GM21381 (cell line): ENCODE data around the gene RPL22L1.
"Not testable (repeated sequence)": the region's sequence is repeated elsewhere in the genome, so short reads cannot be mapped to it uniquely, and the experiment has no call there.

Experiments used
- ATAC-seq: cut with Tn5 transposase; IDR thresholded peaks from one replicate; pipeline ENCODE4 v1.9.1; 2021; ENCODE audit warnings: mild to moderate bottlenecking, moderate library complexity; ENCODE audit not compliant: unreplicated experiment

The RPL22L1 gene

DNA sequence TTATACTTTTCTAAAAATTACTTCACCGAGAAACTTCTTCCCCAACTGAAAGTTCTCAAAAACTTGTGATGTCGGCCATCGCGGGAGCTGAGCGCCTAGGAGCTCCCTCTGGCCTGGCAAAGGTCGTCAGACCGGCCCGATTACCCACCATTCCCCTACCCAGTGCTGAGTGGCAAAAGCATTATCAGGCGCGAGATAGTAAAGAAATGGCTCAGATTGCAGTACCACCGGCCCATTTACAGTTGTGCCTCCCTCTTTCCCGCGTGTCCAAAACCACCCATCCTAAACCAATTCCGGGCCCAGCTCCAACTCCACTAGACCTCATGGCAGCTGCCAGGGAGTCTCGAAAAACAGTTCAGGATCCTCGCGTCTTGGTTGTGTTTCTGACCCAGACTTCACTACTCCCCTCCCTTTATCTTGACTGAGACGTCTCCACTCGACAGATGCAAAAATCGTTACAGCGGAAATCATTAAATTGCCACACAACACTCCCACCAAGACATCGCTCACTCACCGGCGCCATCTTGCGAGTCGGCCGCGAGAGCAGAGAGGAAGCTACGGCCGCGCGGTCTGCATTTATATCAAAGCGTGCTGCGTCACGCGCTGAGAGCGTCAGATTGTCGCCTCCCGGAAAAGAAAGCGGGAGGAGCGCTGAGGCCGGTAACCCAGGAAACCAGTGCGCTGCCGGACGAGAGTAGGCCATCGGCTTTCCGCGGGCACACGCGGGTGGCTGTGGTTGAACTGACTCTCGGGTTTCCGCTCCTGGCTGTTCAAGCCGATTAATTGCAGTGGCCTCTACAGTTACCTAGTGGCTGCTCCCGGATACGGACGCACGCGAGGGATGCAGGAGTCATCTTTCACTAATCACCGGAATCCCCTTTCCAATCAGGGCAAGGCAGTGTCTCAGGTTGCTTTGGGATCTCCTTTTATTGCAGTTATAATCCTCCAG is at the start of gene RPL22L1:
RPL22L1 (minus strand) TSS at position 551 of the 949 bp plus-strand sequence; CDS start at position 523, 28 bp downstream.
- peak; percentile 98 for ATAC-seq

DNA sequence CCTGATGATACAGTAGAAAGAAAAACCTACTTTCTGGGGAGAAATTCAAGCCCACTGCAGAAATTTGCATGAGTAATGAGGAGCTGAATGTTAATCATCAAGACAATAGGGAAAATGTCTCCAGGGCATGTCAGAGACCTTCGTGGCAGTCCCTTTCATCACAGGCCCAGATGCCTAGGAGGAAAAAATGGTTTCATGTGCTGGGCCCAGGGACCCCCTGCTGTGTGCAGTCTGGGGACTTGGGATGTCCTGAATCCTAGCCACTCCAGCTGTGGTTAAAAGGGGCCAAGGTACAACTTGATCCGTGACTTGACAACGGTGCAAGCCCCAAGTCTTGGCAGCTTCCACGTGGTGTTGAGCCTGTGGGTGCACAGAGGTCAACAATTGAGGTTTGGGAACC is 48.7 kb upstream of the RPL22L1 start:
- ATAC-seq: no peak

DNA sequence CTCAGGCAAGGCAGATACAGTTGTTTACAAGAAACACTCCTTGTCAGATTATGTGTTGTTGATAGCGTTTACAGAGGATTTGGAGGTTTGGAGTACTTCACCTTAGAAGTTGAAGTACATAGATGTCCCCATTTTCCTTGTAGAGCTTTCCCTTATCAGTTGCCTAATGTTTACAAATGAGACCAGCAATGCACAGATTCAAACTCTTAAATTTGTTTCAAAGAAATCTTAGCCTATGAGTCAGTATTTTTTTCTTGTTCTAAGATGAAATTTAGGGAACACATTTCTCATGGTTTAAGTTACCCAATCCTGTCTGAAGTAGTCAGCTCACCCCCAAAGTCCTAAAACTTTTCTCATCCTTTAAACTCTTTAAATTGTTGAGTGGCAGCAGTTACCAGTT is 44.7 kb upstream of the RPL22L1 start:
- no peak for ATAC-seq

DNA sequence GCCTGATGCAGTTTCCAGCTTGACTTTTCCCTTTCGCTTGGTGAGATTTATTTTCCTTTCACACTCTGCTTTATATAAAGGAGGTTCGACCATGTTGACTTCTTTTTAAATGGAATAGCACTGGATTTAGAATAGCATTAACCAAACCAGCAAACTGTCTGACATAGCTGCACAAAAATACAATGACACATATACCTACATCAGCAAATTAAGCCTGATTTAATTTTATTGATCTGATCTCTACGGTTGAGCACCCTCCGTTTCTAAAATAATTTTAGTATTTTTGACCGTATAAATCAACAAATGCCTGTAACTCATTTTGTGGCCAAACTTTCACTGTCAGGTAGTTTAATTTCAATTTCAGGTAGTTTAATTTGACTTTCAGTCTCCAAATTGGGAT is 44.2 kb upstream of the RPL22L1 start:
- no peak for ATAC-seq

DNA sequence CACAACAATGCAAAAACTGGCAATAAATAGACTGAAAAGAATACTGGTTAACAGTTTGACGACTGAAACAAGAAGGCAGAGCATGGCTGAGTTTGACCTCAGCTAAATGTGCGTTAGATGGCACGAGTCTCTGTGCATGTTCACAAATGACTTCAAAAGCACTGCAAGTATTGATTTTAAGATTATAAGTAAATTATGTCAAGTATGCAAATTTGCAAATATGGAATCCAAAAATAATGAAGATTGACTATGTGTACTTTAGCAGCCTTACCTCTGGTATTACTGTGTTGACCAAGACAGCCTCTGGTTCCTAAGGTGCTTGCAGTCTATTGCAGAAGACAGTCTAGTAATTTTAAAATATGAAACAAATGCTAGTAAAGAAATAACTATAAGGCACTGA is 41.1 kb upstream of the RPL22L1 start:
- no peak for ATAC-seq

DNA sequence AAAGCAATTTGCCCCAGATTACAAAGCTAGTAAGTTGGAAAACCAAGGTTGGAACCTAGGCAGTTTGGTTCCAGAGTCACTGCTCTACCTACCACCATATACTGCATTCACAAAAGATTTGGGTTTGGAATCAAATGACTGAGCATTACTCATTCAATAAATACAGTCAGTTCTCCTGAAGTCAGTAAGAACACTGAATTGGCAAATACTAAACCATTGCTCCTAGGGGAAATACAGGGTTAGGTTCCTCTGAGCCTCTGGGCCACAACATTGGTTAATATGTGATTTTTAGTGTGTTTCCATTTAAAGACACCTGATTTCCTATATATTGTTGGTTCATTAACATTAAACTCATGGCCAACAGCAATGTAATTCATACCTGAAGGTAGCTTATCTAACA is 40.5 kb upstream of the RPL22L1 start:
- ATAC-seq: no peak

DNA sequence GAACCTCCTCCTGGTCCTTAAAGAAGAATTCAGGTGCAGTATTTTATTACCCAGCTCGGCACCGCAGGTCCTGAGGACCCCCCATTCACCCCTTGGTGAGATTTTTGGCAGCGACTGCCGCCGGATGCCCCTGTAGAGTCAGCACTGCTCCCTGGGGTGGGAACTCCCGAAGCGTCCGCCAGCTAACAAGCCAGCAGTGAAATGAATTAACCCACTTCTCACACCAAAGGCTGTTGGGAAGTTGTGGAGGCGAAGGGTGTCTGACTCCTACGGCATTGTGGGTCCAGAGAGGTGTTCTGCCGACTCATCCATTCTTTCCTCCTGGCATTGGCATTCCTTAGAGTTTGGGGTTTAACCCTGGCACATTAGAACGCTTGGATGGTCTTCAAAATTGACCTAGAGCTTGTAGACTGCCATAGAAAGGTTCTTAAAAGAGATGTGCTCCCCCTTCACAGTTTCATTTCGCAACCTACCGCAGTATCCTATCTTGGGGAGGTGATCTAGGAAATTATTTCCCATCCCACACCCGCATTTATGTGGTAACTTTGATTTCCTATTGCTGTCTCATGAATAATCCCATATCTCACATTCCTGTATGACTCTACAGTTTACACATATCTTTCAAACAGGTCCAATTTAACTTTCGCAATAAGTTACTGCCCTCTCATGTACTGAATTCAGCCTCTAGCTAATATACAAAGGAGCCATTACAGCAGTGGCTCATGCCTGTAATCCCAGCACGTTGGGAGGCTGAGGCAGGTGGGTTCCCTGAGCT is 39.3 kb upstream of the RPL22L1 start:
- ATAC-seq: no peak

DNA sequence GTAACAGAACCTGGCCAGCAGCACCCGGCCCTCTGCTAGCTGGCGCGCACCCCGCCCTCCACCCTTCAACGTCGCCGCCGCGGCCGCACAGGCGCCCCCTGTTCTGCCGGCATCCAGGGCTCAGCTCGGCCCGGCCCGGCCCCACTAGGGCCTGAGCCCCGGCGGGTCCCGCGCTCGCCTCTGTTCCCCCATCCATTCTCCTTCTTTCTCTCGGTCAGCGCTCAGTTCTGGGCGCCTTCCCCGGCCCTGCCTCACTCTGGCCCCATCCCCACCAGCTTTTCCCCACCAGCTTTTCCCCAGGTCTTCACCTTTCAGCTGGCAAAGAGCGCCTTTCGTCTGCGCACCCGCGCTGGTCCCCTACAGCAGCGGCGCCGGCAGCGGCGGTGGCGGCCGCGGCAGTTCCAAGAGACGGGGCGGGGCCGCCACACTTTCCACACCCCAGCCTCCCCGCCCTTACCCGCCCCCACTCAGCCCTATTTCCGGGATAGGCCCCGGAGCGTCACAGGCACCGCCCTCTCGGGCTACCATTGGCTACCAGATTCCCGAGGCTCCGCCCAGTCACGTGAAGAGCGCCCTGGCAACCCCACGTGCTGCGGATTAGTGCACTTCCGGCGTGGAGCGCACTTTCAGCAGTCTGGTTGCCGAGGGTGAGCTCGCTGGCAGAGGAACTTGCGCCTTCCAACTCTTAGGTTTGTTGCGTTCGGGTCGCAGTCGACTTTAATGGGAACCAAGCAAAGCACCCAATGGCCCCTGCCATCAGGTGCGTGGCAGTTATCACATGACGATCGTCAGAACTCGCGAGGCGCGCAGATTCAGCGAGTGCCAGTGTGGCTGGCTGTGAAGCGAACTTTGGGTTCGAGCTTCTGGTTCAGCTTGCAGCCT is 38.5 kb upstream of the RPL22L1 start, which contains the start of gene EIF5A2:
EIF5A2 (minus strand) TSS at position 403 of the 882 bp plus-strand sequence. CDS start 831 bp downstream, outside the sequence.
- ATAC-seq: peak; percentile 95

DNA sequence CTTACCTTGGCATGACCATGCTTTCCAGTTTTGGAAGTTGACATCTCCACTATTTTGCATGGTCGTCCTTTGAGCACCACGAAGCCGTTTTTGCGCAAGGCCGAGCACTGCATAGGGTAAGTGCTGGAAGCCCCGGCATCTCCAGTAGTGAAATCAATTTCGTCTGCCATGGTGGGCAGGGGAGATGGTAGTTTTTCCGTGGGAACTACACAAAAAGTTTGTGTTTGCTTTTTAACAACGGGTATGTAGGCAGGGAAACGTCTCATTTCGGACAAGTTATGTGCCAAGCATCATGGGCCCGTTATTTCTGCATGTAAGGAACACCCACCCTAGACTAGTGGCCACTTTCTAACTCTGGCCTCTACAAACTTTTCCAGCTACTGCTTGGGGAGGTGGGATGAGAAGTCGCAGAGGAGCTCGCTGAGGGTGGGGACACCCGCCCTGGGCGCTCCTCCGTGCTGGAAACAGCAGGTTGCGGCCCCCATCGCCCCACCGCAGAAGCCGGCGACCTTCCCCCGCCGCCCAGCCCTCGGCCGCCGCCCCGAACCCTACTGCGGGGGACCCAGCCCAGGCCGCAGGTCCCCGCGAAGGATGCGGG is 37.7 kb upstream of the RPL22L1 start:
- no peak for ATAC-seq

DNA sequence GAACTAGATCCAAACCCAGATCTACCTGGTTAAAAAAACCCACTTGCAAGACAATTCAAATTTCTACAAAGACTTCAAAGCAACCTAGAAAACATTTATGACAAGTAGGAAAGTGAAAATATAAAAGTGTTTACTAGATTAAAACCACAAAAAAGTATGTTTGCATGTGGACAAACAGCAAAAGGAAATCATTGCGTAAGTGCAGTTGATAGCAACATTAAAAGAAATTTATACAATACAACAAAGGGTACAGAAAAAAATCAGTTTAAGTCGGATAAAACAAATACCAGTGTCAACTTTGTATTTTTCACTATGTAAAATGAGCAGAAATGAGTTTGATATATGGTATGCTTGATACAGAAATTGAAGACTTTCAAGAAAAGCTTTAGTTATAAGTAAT is 35.9 kb upstream of the RPL22L1 start:
- no peak for ATAC-seq

DNA sequence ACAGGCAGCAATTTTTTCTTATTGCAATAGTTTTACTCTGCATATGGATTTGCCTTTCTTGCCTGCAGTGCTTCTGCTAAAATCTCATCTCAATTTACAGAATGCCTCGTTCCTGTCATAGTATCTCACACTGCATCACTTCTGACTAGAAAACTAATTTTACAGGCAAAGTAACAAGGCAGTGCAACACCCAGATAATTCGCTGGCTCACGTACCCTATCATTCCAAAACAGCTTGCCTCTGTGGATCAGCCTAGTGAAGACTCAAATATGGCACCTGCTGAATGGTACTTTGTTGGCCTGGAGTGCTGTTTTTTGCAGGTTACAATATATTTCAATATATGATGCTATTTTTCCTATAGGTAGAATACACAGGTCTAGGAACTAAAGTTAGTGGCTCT is 33.1 kb upstream of the RPL22L1 start:
- no peak for ATAC-seq

DNA sequence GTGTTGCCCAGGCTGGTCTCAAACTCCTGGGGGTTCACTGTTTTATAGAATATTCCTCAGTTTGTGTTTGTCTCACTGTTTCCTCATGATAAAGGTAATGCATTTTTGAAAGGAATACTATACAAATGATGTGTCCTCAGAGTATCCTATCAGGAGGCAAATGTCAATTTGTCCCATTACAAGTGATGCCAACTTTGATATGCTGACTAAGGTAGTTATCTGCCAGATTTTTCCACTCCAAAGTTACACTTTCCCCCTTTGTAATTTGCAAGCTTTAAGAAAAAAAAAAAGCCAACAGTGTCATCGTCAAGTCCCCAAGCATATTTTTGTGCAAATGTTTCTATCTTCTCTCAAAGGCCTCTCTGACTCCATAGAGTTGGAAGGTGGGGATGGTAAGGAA is 29.5 kb upstream of the RPL22L1 start:
- ATAC-seq: no peak

DNA sequence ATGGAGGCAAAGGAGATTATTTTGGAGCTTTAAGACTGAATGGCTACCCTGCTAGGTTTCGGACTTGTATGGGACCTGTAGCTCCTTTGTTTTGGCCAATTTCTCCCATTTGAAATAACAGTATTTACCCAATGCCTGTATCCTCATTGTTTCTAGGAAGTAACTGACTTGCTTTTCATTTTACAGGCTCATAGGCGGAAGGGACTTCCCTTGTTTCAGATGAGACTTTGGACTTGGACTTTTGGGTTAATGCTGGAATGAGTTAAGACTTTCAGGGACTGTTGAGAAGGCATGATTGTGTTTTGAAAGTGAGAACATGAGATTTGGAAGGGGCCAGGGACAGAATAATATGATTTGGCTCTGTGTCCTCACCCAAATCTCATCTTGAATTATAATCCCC is 28.0 kb upstream of the RPL22L1 start:
- no peak for ATAC-seq

DNA sequence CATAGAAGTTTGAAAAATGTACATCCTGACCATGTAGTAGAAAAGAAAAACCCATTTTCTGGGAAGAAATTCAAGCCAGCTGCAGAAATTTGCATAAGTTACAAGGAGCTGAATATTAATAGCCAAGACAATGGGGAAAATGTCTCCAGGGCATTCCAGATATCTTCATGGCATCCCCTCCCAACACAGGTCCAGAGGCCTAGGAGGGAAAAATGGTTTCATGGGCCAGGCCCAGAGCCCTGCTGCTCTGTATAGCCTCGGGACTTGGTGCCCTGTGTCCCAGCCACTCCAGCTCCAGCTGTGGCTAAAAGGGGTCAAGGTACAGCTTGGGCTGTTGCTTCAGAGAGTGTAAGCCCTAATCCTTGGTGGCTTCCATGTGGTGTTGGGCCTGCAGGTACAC is 27.2 kb upstream of the RPL22L1 start:
- ATAC-seq: not testable (repeated sequence)

DNA sequence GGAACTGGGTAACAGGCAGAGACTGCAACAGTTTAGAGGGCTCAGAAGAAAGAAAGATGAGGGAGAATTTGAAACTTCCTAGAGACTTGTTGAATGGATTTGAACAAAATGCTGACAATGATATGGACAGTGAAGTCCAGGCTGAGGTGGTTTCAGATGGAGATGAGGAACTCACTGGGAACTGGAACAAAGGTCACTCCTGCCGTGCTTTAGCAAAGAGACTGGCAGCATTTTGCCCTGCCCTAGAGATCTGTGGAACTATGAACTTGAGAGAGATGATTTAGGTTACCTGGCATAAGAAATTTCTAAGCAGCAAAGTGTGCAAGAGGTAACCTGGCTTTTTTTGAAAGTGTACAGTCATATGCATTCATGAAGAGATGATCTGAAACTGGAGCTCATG is 26.8 kb upstream of the RPL22L1 start:
- no peak for ATAC-seq

DNA sequence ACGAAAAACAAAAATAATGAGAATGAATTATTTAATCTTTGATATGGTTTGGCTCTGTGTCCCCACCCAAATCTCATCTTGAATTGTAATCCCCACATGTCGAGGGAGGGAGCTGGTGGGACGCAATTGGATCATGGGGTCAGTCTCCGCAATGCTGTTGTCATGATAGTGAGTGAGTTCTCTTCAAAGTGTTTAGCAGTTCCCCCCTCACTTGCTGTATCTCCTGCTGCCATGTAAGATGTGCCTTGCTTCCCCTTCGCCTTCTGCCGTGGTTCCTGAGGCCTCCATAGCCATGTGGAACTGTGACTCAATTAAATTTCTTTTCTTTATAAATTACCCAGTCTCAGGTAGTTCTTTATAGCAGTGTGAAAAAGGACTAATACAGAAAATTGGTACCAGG is 26.3 kb upstream of the RPL22L1 start:
- ATAC-seq: not testable (repeated sequence)

DNA sequence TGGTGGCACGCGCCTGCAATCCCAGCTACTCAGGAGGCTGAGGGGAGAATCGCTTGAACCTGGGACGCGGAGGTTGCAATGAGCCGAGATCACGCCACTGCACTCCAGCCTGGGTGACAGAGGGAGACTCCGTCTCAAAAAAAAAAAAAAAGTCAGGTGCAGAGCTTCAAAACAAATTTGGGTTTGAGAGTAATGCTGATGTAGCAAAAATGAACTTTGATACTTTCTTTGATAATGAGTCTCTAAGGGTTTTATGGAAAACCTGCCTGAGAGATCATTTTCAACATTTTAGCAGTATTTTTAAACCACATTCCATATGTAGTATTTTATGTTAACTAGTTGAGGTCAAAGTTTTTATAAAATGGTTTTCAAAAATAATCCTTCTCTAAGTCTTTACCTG is 23.9 kb upstream of the RPL22L1 start:
- ATAC-seq: no peak

DNA sequence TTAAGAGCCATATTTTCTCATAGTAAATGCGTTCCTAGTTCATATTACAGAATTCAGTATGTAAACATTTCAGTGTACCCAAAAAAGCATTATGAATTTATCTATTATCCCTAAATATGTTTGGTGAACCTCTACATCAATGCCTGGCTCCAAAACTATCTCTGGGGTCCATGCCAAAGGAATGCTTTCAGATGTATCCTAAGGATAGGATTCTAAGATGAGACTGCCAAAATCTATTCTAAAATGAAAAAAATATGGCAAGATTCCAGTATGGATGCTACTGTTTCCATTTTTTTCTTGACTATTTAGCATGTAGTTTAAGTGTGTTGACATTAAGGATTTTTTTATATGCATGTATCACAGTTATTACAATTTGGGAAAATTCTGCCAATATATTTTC is 19.6 kb upstream of the RPL22L1 start:
- no peak for ATAC-seq

DNA sequence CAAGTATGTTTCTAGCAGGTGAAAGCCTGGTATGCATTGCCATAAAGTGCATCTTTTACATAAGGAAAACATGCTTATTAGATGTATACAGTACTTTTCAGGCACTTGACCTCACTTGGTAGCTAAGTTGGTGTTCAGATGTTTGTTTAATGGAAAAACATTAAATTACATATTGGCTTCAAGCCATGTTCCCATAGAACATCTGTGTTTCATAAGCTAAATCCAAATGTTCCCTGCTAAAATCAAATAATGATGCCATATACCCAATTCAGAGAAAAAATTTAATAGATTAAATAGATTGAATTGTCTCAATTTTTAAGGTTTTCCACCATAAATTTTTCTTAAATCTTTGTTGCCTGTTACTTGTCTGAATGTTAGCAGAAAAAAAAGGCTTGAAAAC is 19.1 kb upstream of the RPL22L1 start:
- ATAC-seq: no peak

DNA sequence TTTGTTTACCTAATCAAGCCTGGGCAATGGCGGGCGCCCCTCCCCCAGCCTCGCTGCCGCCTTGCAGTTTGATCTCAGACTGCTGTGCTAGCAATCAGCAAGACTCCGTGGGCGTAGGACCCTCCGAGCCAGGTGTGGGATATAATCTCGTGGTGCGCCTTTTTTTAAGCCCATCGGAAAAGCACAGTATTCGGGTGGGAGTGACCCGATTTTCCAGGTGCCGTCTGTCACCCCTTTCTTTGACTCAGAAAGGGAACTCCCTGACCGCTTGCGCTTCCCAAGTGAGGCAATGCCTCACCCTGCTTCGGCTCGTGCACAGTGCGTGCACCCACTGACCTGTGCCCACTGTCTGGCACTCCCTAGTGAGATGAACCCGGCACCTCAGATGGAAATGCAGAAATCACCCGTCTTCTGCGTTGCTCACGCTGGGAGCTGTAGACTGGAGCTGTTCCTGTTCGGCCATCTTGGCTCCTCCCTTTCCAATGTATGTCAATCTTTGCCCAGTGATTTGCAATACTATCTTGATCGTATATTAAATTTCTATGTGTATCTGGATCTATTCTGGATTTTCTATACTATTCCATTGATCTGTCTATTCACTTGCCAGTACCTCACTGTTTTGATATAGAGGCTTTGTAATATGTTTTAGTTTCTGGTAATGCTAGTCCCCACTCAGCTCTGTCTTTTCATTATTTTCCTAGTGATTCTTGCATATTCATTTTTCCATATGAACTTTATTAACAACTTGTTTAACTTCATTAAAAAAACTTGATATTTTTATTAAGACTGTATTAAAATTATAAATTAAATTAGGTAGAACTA is 14.3 kb upstream of the RPL22L1 start:
- not testable (repeated sequence) for ATAC-seq
